Trophoblast cell (in vitro differentiated cells and primary cell): ENCODE results near the gene MAEA.

Experiments
- DNase-seq, 2 donors: peaks; one replicate each; pipeline ENCODE4 v3.0.0-alpha.2; 2016
- H2AFZ ChIP-seq: 2 replicates; pipeline ENCODE4 v1.6.1; 2013; ENCODE audit warnings: low read length, moderate library complexity, mild to moderate bottlenecking; ENCODE audit not compliant: insufficient read depth, poor library complexity
- H2AK5ac ChIP-seq: 2 replicates; pipeline ENCODE4 v1.6.1; 2013; ENCODE audit warnings: mild to moderate bottlenecking, low read length
- H2BK120ac ChIP-seq: 2 replicates; pipeline ENCODE4 v1.6.1; 2013; ENCODE audit warnings: low read length, mild to moderate bottlenecking, moderate library complexity; ENCODE audit not compliant: insufficient read depth, poor library complexity
- H2BK12ac ChIP-seq: 2 replicates; pipeline ENCODE4 v1.6.1; 2013; ENCODE audit warnings: mild to moderate bottlenecking, low read length, moderate library complexity
- H2BK5ac ChIP-seq: 2 replicates; pipeline ENCODE4 v1.6.1; 2013; ENCODE audit warnings: low read length, low read depth, moderate library complexity, mild to moderate bottlenecking; ENCODE audit not compliant: poor library complexity
- H3K14ac ChIP-seq: 2 replicates; pipeline ENCODE4 v1.6.1; 2013; ENCODE audit warnings: mild to moderate bottlenecking, low read length
- H3K18ac ChIP-seq: 2 replicates; pipeline ENCODE4 v1.6.1; 2013; ENCODE audit warnings: mild to moderate bottlenecking, low read length
- H3K23ac ChIP-seq: 2 replicates; pipeline ENCODE4 v1.6.1; 2013; ENCODE audit warnings: low read length
- H3K27ac ChIP-seq: 2 replicates; pipeline ENCODE4 v1.5.1; 2013; ENCODE audit warnings: low read depth, mild to moderate bottlenecking, inconsistent platforms, low read length, moderate library complexity
- H3K27me3 ChIP-seq: 2 replicates; pipeline ENCODE4 v1.6.1; 2013; ENCODE audit warnings: inconsistent platforms, mild to moderate bottlenecking, low read length, moderate library complexity; ENCODE audit not compliant: insufficient read depth
- H3K36me3 ChIP-seq, 2 experiments: 1 replicate in 1 of 2; 2 replicates in 1 of 2; pipeline ENCODE4 v1.6.1; 2013; ENCODE audit warnings: low read length in 2 of 2, mild to moderate bottlenecking in 2 of 2, moderate library complexity in 1 of 2; ENCODE audit not compliant: insufficient read depth in 2 of 2, control insufficient read depth in 1 of 2
- H3K4ac ChIP-seq: 2 replicates; pipeline ENCODE4 v1.6.1; 2013; ENCODE audit warnings: low read depth, mild to moderate bottlenecking, low read length, moderate library complexity
- H3K4me1 ChIP-seq, 2 experiments: 1 replicate in 1 of 2; 2 replicates in 1 of 2; pipeline ENCODE4 v1.6.1; 2013; ENCODE audit warnings: low read length in 2 of 2, mild to moderate bottlenecking in 2 of 2, moderate library complexity in 1 of 2; ENCODE audit not compliant: insufficient read depth in 2 of 2, control insufficient read depth in 1 of 2
- H3K4me2 ChIP-seq: 2 replicates; pipeline ENCODE4 v1.6.1; 2013; ENCODE audit warnings: inconsistent platforms, mild to moderate bottlenecking, low read length, moderate library complexity
- H3K4me3 ChIP-seq: 2 replicates; pipeline ENCODE4 v1.5.1; 2013; ENCODE audit warnings: mild to moderate bottlenecking, low read depth, low read length, inconsistent platforms
- H3K79me1 ChIP-seq: one replicate; pipeline ENCODE4 v1.6.1; 2013; ENCODE audit warnings: low read length
- H3K79me2 ChIP-seq: 2 replicates; pipeline ENCODE4 v1.6.1; 2013; ENCODE audit warnings: low read length, mild to moderate bottlenecking; ENCODE audit not compliant: control insufficient read depth, insufficient read depth, poor library complexity
- H3K9ac ChIP-seq: 2 replicates; pipeline ENCODE4 v1.6.1; 2013; ENCODE audit warnings: mild to moderate bottlenecking, low read length
- H3K9me3 ChIP-seq: 2 replicates; pipeline ENCODE4 v1.6.1; 2013; ENCODE audit warnings: low read depth, mild to moderate bottlenecking, control low read depth, inconsistent platforms, low read length; ENCODE audit not compliant: insufficient read depth
- H4K12ac ChIP-seq: 2 replicates; pipeline ENCODE4 v1.6.1; 2013; ENCODE audit warnings: low read depth, mild to moderate bottlenecking, low read length, moderate library complexity
- H4K8ac ChIP-seq: 2 replicates; pipeline ENCODE4 v1.6.1; 2013; ENCODE audit warnings: low read depth, mild to moderate bottlenecking, low read length, moderate library complexity
- H4K91ac ChIP-seq: one replicate; pipeline ENCODE4 v1.6.1; 2013; ENCODE audit warnings: low read depth, mild to moderate bottlenecking, low read length, moderate library complexity
- WGBS: extraction: QIAGEN DNeasy Blood & Tissue Kit; methylation state at CpG from one replicate; pipeline ENCODE4 v1.1.7; 2013; ENCODE audit warnings: missing lambda C conversion rate; ENCODE audit not compliant: insufficient read length, insufficient coverage; ENCODE audit errors: extremely low coverage; 5-methylcytosine and 5-hydroxymethylcytosine counted together

MAEA gene

DNA sequence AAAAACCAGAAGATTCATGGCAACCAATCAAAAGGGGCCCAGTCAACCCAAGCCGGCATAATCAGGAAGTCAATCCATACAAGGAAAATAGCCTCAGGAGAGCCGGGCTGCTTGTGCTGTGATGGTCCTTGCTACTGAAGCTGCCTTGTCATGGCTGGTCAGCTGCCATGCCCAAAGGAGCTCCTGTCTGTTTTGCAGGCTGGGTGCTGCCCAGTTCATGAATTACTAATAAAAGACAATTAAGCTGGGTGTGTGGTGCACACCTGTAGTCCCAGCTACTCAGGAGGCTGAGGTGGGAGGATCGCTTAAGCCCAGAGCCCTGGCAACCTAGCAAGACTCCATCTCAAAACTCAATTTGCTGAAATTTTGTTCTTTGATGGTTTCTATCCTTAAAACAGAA is 24.7 kb upstream of the MAEA start:
- no CpG with 5 or more reads among the region's 3 CpGs for WGBS
- no peak overlapping the region for H3K4me3 ChIP-seq

DNA sequence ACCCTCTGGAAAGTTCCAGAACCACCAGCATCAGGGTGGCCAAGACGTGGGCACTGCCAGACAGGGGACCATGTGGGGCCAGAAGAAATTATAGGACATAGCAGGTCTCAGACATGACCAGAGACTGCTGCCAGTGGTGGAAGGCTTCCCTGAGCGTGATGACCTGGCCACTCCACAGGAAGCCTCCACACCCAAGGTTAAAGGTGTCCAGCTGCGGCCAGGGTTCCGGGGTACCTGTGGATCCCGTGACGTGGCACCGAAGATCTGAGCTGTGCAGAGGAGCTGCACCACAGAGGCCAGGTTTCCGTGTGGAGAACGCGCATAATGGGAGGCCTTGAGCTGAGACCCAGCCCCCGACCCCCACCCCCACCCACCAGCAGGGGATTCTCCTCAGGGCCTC is 24.3 kb upstream of the MAEA start:
- no peak overlapping the region for H2BK5ac ChIP-seq
- peaks cover 18% of the 10 kb centered on the region for H3K9me3 ChIP-seq
- H3K4me1 ChIP-seq: no peaks in the 10 kb centered on the region
- no peak overlapping the region for H3K18ac ChIP-seq
- H4K8ac ChIP-seq: no peak overlapping the region
- no peak overlapping the region for H3K4me3 ChIP-seq
- no peak overlapping the region for H3K14ac ChIP-seq
- no peak overlapping the region for H3K9ac ChIP-seq
- H3K4ac ChIP-seq: no peak overlapping the region
- H2BK12ac ChIP-seq: no peak overlapping the region
- H3K4me2 ChIP-seq: no peak overlapping the region
- DNase-seq: no peak
- H3K27me3 ChIP-seq: no peaks in the 10 kb centered on the region
- no peak overlapping the region for H4K12ac ChIP-seq
- no peak overlapping the region for H2BK120ac ChIP-seq
- H3K27ac ChIP-seq: no peak overlapping the region
- no peak overlapping the region for H4K91ac ChIP-seq
- no peaks in the 10 kb centered on the region for H3K79me2 ChIP-seq
- no CpG with 5 or more reads among the region's 11 CpGs for WGBS
- no peak overlapping the region for H2AK5ac ChIP-seq
- H3K79me1 ChIP-seq: no peaks in the 10 kb centered on the region
- no peaks in the 10 kb centered on the region for H3K36me3 ChIP-seq
- H3K23ac ChIP-seq: no peak overlapping the region
- no peak overlapping the region for H2AFZ ChIP-seq

More for the DNA sequence above, 24.7 kb upstream of the MAEA start:
- Histone ChIP-seq H2AK5ac (no peak overlapping the region), H2BK120ac (no peak overlapping the region), H3K79me2 (no peaks in the 10 kb centered on the region), H3K27ac (no peak overlapping the region), H3K79me1 (no peaks in the 10 kb centered on the region), H4K8ac (no peak overlapping the region), H3K9ac (no peak overlapping the region), H4K12ac (no peak overlapping the region), H2AFZ (no peak overlapping the region), H2BK12ac (no peak overlapping the region), H3K9me3 (peaks cover 19% of the 10 kb centered on the region), H3K4ac (no peak overlapping the region), H2BK5ac (no peak overlapping the region), H3K18ac (no peak overlapping the region), H3K4me1 (no peaks in the 10 kb centered on the region), H3K27me3 (no peaks in the 10 kb centered on the region), H3K36me3 (no peaks in the 10 kb centered on the region), H3K14ac (no peak overlapping the region), H3K4me2 (no peak overlapping the region), H4K91ac (no peak overlapping the region), H3K23ac (no peak overlapping the region)
- DNase-seq: no peak

DNA sequence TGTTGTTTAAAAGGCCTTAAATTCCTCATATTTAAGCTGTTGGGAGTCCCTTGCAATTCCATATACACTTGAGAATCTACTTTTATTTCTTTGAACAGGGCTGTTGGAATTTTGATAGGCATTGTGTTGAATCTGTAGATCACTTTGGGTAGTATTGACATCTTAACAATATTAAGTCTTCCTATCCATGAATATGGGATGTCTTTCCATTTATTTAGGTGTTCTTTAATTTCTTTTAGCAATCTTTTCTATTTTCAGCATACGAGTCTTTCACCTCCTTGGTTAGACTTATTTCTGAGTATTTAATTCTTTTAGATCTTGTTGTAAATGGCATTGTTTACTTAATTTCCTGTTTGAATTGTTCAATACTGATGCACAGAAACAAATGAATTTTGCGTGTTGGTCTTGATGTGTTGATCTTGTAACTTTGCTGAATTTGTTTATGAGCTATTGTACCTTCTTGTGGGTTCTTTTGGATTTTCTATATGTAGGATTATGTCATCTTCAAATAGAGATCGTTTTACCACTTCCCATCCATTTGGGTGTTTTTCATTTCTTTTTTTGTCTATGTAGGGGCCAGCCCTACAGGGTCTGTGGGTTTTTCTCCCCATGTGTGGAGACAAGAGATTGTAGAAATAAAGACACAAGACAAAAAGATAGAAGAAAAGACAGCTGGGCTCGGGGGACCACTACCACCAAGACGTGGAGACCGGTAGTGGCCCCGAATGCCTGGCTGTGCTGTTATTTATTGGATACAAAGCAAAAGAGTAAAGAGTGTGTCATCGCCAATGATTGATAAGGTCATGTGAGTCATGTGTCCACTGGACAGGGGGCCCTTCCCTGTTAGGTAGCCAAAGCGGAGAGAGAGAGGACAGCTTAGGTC is 22.6 kb upstream of the MAEA start:
- no peak overlapping the region for H2AFZ ChIP-seq
- H3K79me2 ChIP-seq: no peaks in the 10 kb centered on the region
- no peak overlapping the region for H4K8ac ChIP-seq
- H3K4me1 ChIP-seq: no peaks in the 10 kb centered on the region
- H2BK12ac ChIP-seq: no peak overlapping the region
- H2BK5ac ChIP-seq: no peak overlapping the region
- H3K18ac ChIP-seq: no peak overlapping the region
- no peak overlapping the region for H2AK5ac ChIP-seq
- H3K4ac ChIP-seq: no peak overlapping the region
- no peaks in the 10 kb centered on the region for H3K36me3 ChIP-seq
- DNase-seq: no peak
- H2BK120ac ChIP-seq: no peak overlapping the region
- no peak overlapping the region for H3K4me2 ChIP-seq
- H3K79me1 ChIP-seq: no peaks in the 10 kb centered on the region
- H4K91ac ChIP-seq: no peak overlapping the region
- no peak overlapping the region for H3K9ac ChIP-seq
- no peak overlapping the region for H3K14ac ChIP-seq
- no CpG with 5 or more reads among the region's 9 CpGs for WGBS
- H3K27ac ChIP-seq: no peak overlapping the region
- H4K12ac ChIP-seq: no peak overlapping the region
- H3K23ac ChIP-seq: no peak overlapping the region
- no peaks in the 10 kb centered on the region for H3K27me3 ChIP-seq
- H3K4me3 ChIP-seq: no peak overlapping the region
- peaks cover 3% of the 10 kb centered on the region for H3K9me3 ChIP-seq

DNA sequence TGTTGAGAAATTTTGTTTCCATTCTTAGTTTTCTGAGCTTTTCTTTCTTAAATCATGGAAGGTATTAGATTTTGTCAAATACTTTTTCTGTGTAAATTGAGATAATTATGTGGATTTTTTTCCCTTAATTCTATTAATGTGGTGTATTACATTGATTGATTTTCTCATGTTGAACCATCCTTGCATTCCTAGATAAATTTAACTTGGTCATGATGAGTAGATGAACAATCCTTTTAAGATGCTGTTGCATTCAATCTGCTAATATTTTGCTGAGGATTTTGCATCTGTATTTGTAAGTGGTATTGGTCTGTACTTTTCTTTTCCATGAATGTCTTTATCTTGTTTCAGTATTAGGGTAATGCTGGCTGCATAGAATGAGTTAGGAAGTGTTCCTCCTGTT is 20.5 kb upstream of the MAEA start:
- no peak overlapping the region for H2BK120ac ChIP-seq
- no peak overlapping the region for H4K91ac ChIP-seq
- H4K8ac ChIP-seq: no peak overlapping the region
- no peaks in the 10 kb centered on the region for H3K79me2 ChIP-seq
- no peak overlapping the region for H3K18ac ChIP-seq
- H3K14ac ChIP-seq: no peak overlapping the region
- no peak overlapping the region for H3K9ac ChIP-seq
- H3K4me2 ChIP-seq: no peak overlapping the region
- no peak overlapping the region for H2BK5ac ChIP-seq
- no peak overlapping the region for H3K4me3 ChIP-seq
- no peak overlapping the region for H4K12ac ChIP-seq
- no peaks in the 10 kb centered on the region for H3K36me3 ChIP-seq
- DNase-seq: no peak
- no peak overlapping the region for H3K4ac ChIP-seq
- peaks cover 3% of the 10 kb centered on the region for H3K9me3 ChIP-seq
- H3K79me1 ChIP-seq: no peaks in the 10 kb centered on the region
- H3K27ac ChIP-seq: no peak overlapping the region
- H2AFZ ChIP-seq: no peak overlapping the region
- no peak overlapping the region for H2AK5ac ChIP-seq
- H2BK12ac ChIP-seq: no peak overlapping the region
- H3K23ac ChIP-seq: no peak overlapping the region
- no peaks in the 10 kb centered on the region for H3K4me1 ChIP-seq
- no peaks in the 10 kb centered on the region for H3K27me3 ChIP-seq
